Stimulated activated naive B cell treated with anti-CD40 and anti-IgM and Interleukin-4, amounts not matched to agents 10 μg/mL and 1 μg/mL and 100 μg/mL, for 72 hours (primary cell): ENCODE results near the gene PFKP.
"Not testable (repeated sequence)": the region's sequence is repeated elsewhere in the genome, so short reads cannot be mapped to it uniquely, and the experiment has no call there.

ENCODE experiments used
- ATAC-seq, 2 donors: fragments of 150-1000 bp; cut with Tn5 transposase; replicated peaks; 2 replicates each; pipeline ENCODE4 v1.10.0; 2021; ENCODE audit warnings: moderate library complexity in 1 of 2
- DNase-seq: peaks from one replicate; pipeline ENCODE4 v3.0.0; 2021
- H3K27ac Mint-ChIP-seq: one replicate; pipeline ENCODE4 v1.8.0; 2022; ENCODE audit warnings: mild to moderate bottlenecking, mixed read lengths
- H3K27me3 Mint-ChIP-seq, 2 donors: one replicate each; pipeline ENCODE4 v1.8.0; 2022; ENCODE audit warnings: mixed read lengths in 2 of 2
- H3K36me3 Mint-ChIP-seq, 2 donors: one replicate each; pipeline ENCODE4 v1.8.0; 2022; ENCODE audit warnings: mixed read lengths in 2 of 2, mild to moderate bottlenecking in 1 of 2
- H3K4me1 Mint-ChIP-seq, 2 donors: one replicate each; pipeline ENCODE4 v1.8.0; 2022; ENCODE audit warnings: mixed read lengths in 2 of 2, mild to moderate bottlenecking in 1 of 2
- H3K4me3 Mint-ChIP-seq, 2 donors: one replicate each; pipeline ENCODE4 v1.8.0; 2022; ENCODE audit warnings: mild to moderate bottlenecking in 2 of 2, mixed read lengths in 2 of 2, moderate library complexity in 1 of 2
- H3K9me3 Mint-ChIP-seq, 2 donors: one replicate each; pipeline ENCODE4 v1.8.0; 2022; ENCODE audit warnings: mixed read lengths in 2 of 2, mild to moderate bottlenecking in 1 of 2

The PFKP gene

GRCh38 chr10:3102720-3103427 is 35.5 kb downstream of the PFKP start:
- Mint-ChIP-seq H3K36me3 (peaks cover 64 to 73% of the 10 kb centered on the region in 2 donors), H3K4me3 (no peak overlapping the region), H3K27ac (no peak overlapping the region), H3K4me1 (peaks cover 0 to 3% of the 10 kb centered on the region in 2 donors), H3K9me3 (no peaks in the 10 kb centered on the region), H3K27me3 (no peaks in the 10 kb centered on the region)
- DNase-seq (no peak), ATAC-seq (no peak)

GRCh38 chr10:3103646-3104045 is 36.3 kb downstream of the PFKP start:
- Mint-ChIP-seq H3K27me3 (no peaks in the 10 kb centered on the region), H3K27ac (no peak overlapping the region), H3K36me3 (peaks cover 69 to 76% of the 10 kb centered on the region in 2 donors), H3K9me3 (no peaks in the 10 kb centered on the region), H3K4me1 (peaks cover 0 to 3% of the 10 kb centered on the region in 2 donors), H3K4me3 (no peak overlapping the region)
- DNase-seq (no peak), ATAC-seq (no peak)

GRCh38 chr10:3104251-3104918 is 37.0 kb downstream of the PFKP start:
- Mint-ChIP-seq H3K4me1 (peaks cover 0 to 3% of the 10 kb centered on the region in 2 donors), H3K27me3 (no peaks in the 10 kb centered on the region), H3K36me3 (peaks cover 73 to 77% of the 10 kb centered on the region in 2 donors), H3K9me3 (no peaks in the 10 kb centered on the region), H3K4me3 (no peak overlapping the region), H3K27ac (no peak overlapping the region)
- DNase-seq (no peak), ATAC-seq (no peak)

GRCh38 chr10:3105166-3105565 is 37.8 kb downstream of the PFKP start:
- DNase-seq: no peak
- no peaks in the 10 kb centered on the region for H3K4me1 Mint-ChIP-seq
- no peak overlapping the region for H3K27ac Mint-ChIP-seq
- peaks cover 73 to 74% of the 10 kb centered on the region in 2 donors for H3K36me3 Mint-ChIP-seq
- no peak overlapping the region for H3K4me3 Mint-ChIP-seq
- H3K9me3 Mint-ChIP-seq: no peaks in the 10 kb centered on the region
- H3K27me3 Mint-ChIP-seq: no peaks in the 10 kb centered on the region
- no peak for ATAC-seq

GRCh38 chr10:3105905-3106304 is 38.6 kb downstream of the PFKP start:
- peaks cover 6% of the 10 kb centered on the region in 2 donors for H3K4me1 Mint-ChIP-seq
- no peak for DNase-seq
- no peak overlapping the region for H3K4me3 Mint-ChIP-seq
- peaks cover 74% of the 10 kb centered on the region in 2 donors for H3K36me3 Mint-ChIP-seq
- H3K27ac Mint-ChIP-seq: peak overlapping the region; percentile 49
- no peaks in the 10 kb centered on the region for H3K27me3 Mint-ChIP-seq
- H3K9me3 Mint-ChIP-seq: no peaks in the 10 kb centered on the region
- no peak for ATAC-seq

- peak; percentile 16 to 18 for ATAC-seq
These were observed 39.0 kb downstream of the PFKP start for GRCh38 chr10:3106328-3106727.

GRCh38 chr10:3106928-3107425 is 39.6 kb downstream of the PFKP start:
- no peak for DNase-seq
- H3K27me3 Mint-ChIP-seq: no peaks in the 10 kb centered on the region
- no peak overlapping the region for H3K27ac Mint-ChIP-seq
- H3K4me3 Mint-ChIP-seq: no peak overlapping the region
- ATAC-seq: no peak
- no peaks in the 10 kb centered on the region for H3K9me3 Mint-ChIP-seq
- peaks cover 14 to 17% of the 10 kb centered on the region in 2 donors for H3K4me1 Mint-ChIP-seq
- peaks cover 72 to 76% of the 10 kb centered on the region in 2 donors for H3K36me3 Mint-ChIP-seq

More at GRCh38 chr10:3106328-3106727, 39.0 kb downstream of the PFKP start:
- peaks cover 72 to 74% of the 10 kb centered on the region in 2 donors for H3K36me3 Mint-ChIP-seq
- not testable (repeated sequence) for DNase-seq, H3K27ac Mint-ChIP-seq, H3K4me3 Mint-ChIP-seq, H3K27me3 Mint-ChIP-seq, H3K9me3 Mint-ChIP-seq
- peaks cover 10 to 11% of the 10 kb centered on the region in 2 donors for H3K4me1 Mint-ChIP-seq

- no peak overlapping the region for H3K4me3 Mint-ChIP-seq
- H3K4me1 Mint-ChIP-seq: peaks cover 14 to 18% of the 10 kb centered on the region in 2 donors
- H3K27me3 Mint-ChIP-seq: no peaks in the 10 kb centered on the region
- H3K36me3 Mint-ChIP-seq: peaks cover 72 to 75% of the 10 kb centered on the region in 2 donors
- H3K27ac Mint-ChIP-seq: no peak overlapping the region
- DNase-seq (no peak), ATAC-seq (no peak)
- no peaks in the 10 kb centered on the region for H3K9me3 Mint-ChIP-seq
These were observed 40.1 kb downstream of the PFKP start for GRCh38 chr10:3107426-3107961.

GRCh38 chr10:3108033-3108432 is 40.7 kb downstream of the PFKP start:
- peaks cover 14 to 18% of the 10 kb centered on the region in 2 donors for H3K4me1 Mint-ChIP-seq
- H3K36me3 Mint-ChIP-seq: peaks cover 69 to 74% of the 10 kb centered on the region in 2 donors
- DNase-seq (no peak), ATAC-seq (no peak)
- no peaks in the 10 kb centered on the region for H3K27me3 Mint-ChIP-seq
- H3K9me3 Mint-ChIP-seq: no peaks in the 10 kb centered on the region
- H3K4me3 Mint-ChIP-seq: no peak overlapping the region
- H3K27ac Mint-ChIP-seq: no peak overlapping the region

- no peak for DNase-seq
- Mint-ChIP-seq H3K9me3 (no peaks in the 10 kb centered on the region), H3K27me3 (no peaks in the 10 kb centered on the region), H3K36me3 (peaks cover 70 to 74% of the 10 kb centered on the region in 2 donors), H3K4me1 (peaks cover 14 to 18% of the 10 kb centered on the region in 2 donors), H3K27ac (no peak overlapping the region), H3K4me3 (no peak overlapping the region)
- ATAC-seq: no peak
These were observed 41.3 kb downstream of the PFKP start for GRCh38 chr10:3108575-3109105.

- DNase-seq (no peak), ATAC-seq (no peak)
- peaks cover 14 to 18% of the 10 kb centered on the region in 2 donors for H3K4me1 Mint-ChIP-seq
- no peak overlapping the region for H3K4me3 Mint-ChIP-seq
- H3K27ac Mint-ChIP-seq: no peak overlapping the region
- no peaks in the 10 kb centered on the region for H3K9me3 Mint-ChIP-seq
- no peaks in the 10 kb centered on the region for H3K27me3 Mint-ChIP-seq
- H3K36me3 Mint-ChIP-seq: peaks cover 70 to 73% of the 10 kb centered on the region in 2 donors
These were observed 41.8 kb downstream of the PFKP start for GRCh38 chr10:3109196-3109595.

- Mint-ChIP-seq H3K4me1 (peaks cover 14 to 18% of the 10 kb centered on the region in 2 donors), H3K36me3 (peaks cover 70 to 73% of the 10 kb centered on the region in 2 donors), H3K27ac (no peak overlapping the region), H3K9me3 (no peaks in the 10 kb centered on the region), H3K27me3 (no peaks in the 10 kb centered on the region), H3K4me3 (no peak overlapping the region)
- ATAC-seq: no peak
- no peak for DNase-seq
These were observed 42.3 kb downstream of the PFKP start for GRCh38 chr10:3109633-3110032.

- Mint-ChIP-seq H3K4me3 (peak overlapping the region in 1 of 2 donors; percentile 14), H3K27ac (peak overlapping the region; percentile 15), H3K4me1 (peaks cover 14 to 18% of the 10 kb centered on the region in 2 donors), H3K27me3 (no peaks in the 10 kb centered on the region), H3K9me3 (no peaks in the 10 kb centered on the region), H3K36me3 (peaks cover 71% of the 10 kb centered on the region in 2 donors)
- ATAC-seq (peak; percentile 41 to 71), DNase-seq (no peak)
These were observed 43.7 kb downstream of the PFKP start for GRCh38 chr10:3110782-3111620.
